Adipocyte (in vitro differentiated cells): Measurements from ENCODE around the gene CPAMD8.
"Not testable (repeated sequence)": the region's sequence is repeated elsewhere in the genome, so short reads cannot be mapped to it uniquely, and the experiment has no call there.

Source experiments
- DNase-seq: peaks from one replicate; pipeline ENCODE4 v3.0.0-alpha.2; 2015; ENCODE audit warnings: low read depth
- H3K27me3 ChIP-seq: replicated peaks from 2 replicates; pipeline ENCODE4 v1.7.0; 2013; ENCODE audit warnings: mild to moderate bottlenecking, low read length, moderate library complexity; ENCODE audit not compliant: control insufficient read depth, insufficient read depth
- H3K36me3 ChIP-seq: 2 replicates; pipeline ENCODE4 v1.7.0; 2013; ENCODE audit warnings: low read length, mild to moderate bottlenecking, moderate library complexity; ENCODE audit not compliant: control insufficient read depth, insufficient read depth, severe bottlenecking
- H3K4me1 ChIP-seq: 2 replicates; pipeline ENCODE4 v1.7.0; 2013; ENCODE audit warnings: mild to moderate bottlenecking, low read length, moderate library complexity; ENCODE audit not compliant: control insufficient read depth, insufficient read depth
- H3K4me3 ChIP-seq: 2 replicates; pipeline ENCODE4 v1.7.0; 2013; ENCODE audit warnings: mild to moderate bottlenecking, low read length, moderate library complexity
- H3K9ac ChIP-seq: 2 replicates; pipeline ENCODE4 v1.7.0; 2013; ENCODE audit warnings: mild to moderate bottlenecking, low read length, moderate library complexity
- H3K9me3 ChIP-seq: 2 replicates; pipeline ENCODE4 v1.7.0; 2013; ENCODE audit warnings: mild to moderate bottlenecking, low read length, moderate library complexity; ENCODE audit not compliant: control insufficient read depth

CPAMD8 gene

DNA sequence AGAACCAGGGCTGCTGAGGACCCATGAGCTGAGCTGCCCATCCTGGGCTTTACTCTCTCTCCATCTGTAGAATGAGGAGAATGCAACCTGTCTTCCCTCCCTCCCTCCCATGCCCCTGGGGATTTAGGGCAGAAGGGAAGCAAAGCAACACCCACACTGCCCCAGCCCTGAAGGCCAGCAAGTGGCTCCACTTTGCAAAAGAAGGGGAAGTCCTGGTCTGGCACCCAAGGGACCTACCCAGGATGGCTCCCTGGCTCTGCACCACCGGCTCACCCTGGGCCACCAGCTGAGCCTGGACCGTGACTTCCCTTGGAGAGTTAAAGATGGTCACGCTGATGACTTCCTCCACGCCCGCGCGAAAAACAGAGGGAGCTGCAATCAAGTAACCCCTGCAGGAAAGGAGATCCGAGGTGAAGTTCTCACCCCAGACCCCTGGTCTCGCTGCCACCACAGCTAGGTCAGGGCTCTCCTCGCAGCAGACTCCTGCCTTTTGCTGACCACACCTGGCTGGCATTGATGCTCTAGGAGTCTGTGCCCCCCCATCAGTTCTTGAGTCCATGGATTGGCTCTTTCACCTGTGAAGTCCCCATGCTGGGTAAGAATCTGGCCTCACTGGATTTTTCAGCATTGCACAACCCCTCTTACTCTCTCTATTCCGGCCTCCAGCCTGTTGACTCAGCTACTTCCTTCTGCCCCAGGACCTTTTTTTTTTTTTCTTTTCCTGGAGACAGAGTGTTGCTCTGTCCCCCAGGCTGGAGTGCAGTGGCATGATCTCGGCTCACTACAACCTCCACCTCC is 4.6 kb downstream of the CPAMD8 start:
- H3K27me3 ChIP-seq: peaks cover 23% of the 10 kb centered on the region
- DNase-seq: peak; percentile 6
- no peaks in the 10 kb centered on the region for H3K36me3 ChIP-seq
- H3K4me3 ChIP-seq: no peak overlapping the region
- H3K4me1 ChIP-seq: peaks cover 8% of the 10 kb centered on the region
- no peak overlapping the region for H3K9ac ChIP-seq
- H3K9me3 ChIP-seq: peaks cover 19% of the 10 kb centered on the region

DNA sequence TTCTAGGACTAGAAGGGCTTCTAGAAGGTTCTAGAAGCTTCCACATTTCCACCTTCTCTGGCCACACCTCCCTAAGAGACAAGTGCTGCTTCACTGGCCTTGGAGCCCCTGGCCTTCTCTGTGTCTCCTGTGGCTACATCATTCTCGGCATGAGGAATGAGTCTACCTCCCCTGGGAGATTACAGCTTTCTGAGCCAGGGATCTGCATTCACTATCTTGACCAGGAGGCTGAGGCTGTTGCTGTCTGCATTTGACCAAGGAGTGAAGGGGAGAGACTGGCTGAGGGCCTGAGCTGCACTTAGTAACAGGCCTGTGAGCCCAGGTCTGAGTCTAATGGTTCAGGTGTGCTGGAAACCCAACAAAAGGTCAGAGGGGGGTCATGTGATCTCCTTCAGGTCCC is 5.3 kb downstream of the CPAMD8 start:
- H3K4me3 ChIP-seq: no peak overlapping the region
- H3K9ac ChIP-seq: no peak overlapping the region
- H3K9me3 ChIP-seq: peaks cover 19% of the 10 kb centered on the region
- DNase-seq: no peak
- H3K36me3 ChIP-seq: no peaks in the 10 kb centered on the region
- H3K27me3 ChIP-seq: peaks cover 25% of the 10 kb centered on the region
- peaks cover 8% of the 10 kb centered on the region for H3K4me1 ChIP-seq

DNA sequence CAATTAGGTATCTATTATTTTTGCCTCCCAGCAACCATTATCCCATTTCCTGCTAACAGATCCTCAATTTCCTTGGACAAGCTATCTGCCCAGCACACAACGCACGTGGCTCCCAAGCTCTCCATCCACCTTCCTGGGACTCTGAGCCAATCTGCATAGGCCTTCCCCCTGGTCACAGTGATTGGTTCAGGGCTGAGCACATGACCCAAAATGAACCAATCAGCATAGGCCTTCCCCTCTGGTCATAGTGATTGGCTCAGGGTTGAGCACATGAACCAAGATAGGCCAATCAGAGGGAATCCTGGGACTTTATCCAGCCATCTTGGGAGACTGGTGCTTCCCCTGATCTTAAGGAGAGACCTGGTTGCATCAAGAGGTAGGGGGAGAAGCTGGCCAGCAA is 5.8 kb downstream of the CPAMD8 start:
- no peak overlapping the region for H3K4me3 ChIP-seq
- DNase-seq: no peak
- peaks cover 19% of the 10 kb centered on the region for H3K9me3 ChIP-seq
- H3K9ac ChIP-seq: no peak overlapping the region
- no peaks in the 10 kb centered on the region for H3K36me3 ChIP-seq
- peaks cover 8% of the 10 kb centered on the region for H3K4me1 ChIP-seq
- H3K27me3 ChIP-seq: peaks cover 26% of the 10 kb centered on the region

DNA sequence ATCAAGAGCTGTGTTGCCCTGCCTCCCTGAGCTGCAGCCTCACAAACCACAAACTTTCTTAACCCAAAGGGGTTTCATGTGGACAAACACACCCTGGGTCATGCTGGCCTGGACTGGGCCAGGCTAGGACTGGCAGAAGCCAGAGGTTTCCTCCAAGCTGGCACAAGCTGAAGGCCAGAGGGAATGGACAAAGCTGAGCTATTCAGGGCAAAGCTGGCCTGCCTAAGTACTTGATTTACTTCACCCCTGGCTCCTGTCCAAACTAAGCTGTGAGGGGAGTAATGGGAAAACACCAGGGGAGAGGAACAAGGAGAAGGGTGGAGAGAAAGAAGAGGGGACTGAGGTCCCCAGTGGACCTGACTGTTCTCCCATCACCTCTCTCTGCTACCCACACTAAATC is 6.2 kb downstream of the CPAMD8 start:
- H3K4me3 ChIP-seq: no peak overlapping the region
- peaks cover 19% of the 10 kb centered on the region for H3K9me3 ChIP-seq
- peaks cover 26% of the 10 kb centered on the region for H3K27me3 ChIP-seq
- DNase-seq: no peak
- no peak overlapping the region for H3K9ac ChIP-seq
- no peaks in the 10 kb centered on the region for H3K36me3 ChIP-seq
- peaks cover 8% of the 10 kb centered on the region for H3K4me1 ChIP-seq

DNA sequence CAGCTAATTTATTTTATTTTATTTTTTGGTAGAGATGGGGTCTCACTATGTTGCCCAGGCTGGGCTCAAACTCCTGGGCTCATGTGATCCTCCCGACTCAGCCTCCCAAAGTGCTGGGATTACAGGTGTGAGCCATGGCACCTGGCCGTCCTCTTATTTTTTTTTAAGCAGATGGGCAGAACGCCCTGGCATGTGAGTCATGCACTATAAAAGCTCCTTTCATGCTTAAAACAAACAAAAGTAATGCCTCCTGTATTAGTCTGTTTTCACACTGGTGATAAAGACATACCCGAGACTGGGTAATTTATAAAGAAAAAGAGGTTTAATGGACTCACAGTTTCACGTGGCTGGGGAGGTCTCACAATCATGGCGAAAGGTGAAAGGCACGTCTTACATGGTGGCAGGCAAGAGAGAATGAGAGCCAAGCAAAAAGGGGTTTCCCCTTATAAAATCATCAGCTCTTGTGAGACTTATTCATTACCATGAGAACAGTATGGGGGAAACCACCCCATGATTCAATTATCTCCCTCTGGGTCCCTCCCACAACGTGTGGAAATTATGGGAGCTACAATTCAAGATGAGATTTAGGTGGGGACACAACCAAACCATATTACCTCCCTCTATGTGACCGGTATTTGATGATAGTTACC is 12.3 kb downstream of the CPAMD8 start:
- not testable (repeated sequence) for H3K9ac ChIP-seq, DNase-seq, H3K36me3 ChIP-seq, H3K4me1 ChIP-seq, H3K4me3 ChIP-seq, H3K9me3 ChIP-seq
- H3K27me3 ChIP-seq: peaks cover 10% of the 10 kb centered on the region

DNA sequence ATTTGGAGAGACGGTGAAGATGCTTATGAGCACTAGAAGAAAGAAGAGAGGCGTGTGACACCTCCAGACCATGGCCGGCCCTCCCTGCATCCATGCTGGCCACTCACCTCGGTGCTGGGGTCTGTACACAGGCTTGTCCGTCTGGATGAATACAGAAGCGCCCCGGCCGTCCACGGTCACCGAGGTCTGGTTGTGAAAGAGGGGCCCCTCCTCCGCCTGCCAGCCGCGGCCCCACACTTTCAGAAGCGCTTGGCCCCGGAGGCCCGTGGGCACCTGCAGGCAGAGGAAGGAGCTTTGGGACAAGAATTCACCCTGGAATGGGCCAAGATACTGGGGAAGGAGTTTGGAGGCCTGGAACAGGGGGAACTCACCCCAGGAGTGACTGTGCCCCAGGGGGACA is 15.1 kb downstream of the CPAMD8 start:
- no peaks in the 10 kb centered on the region for H3K36me3 ChIP-seq
- DNase-seq: no peak
- H3K4me3 ChIP-seq: no peak overlapping the region
- no peak overlapping the region for H3K9ac ChIP-seq
- H3K9me3 ChIP-seq: peaks cover 5% of the 10 kb centered on the region
- H3K27me3 ChIP-seq: peaks cover 25% of the 10 kb centered on the region
- no peaks in the 10 kb centered on the region for H3K4me1 ChIP-seq

DNA sequence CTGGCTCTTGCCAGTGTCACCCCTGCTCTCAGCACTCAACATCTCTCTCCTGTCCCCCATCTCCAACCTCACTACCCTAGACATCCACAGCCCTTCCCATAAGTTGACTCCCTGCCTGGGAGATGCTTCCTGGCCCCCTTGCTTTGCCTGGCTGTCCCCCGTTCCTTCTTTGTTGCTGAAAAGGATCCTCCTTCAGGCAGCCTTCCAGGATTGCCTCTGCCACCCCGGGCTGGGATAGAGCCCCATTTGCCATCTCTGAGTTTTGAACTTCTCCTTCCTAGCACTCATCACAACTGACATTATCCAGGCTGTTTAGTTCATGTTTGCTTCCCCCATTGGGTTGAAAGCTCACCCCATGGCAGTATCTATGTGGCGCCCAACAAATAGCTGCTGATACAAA is 20.0 kb downstream of the CPAMD8 start:
- Histone ChIP-seq H3K9ac (no peak overlapping the region), H3K27me3 (peaks cover 26% of the 10 kb centered on the region), H3K36me3 (no peaks in the 10 kb centered on the region), H3K9me3 (peaks cover 5% of the 10 kb centered on the region), H3K4me3 (no peak overlapping the region), H3K4me1 (no peaks in the 10 kb centered on the region)
- no peak for DNase-seq

DNA sequence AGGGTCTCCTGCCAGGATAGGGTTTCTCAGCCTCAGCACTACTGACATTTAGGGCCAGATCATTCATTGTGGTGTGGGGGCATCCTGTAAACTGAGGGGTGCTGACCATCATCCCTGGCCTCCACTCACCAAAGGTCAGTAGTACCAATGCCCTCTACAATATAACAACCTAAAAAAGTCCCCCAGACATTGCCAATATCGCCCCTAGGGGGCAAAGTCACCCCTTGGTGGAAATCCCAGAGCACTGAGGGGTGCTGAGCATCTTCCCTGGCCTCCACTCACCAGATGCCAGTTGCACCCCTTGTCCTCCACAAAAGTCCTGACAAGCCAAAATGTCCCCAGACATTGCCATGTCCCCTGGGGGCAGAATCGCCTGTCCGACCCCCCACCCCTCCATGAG is 21.6 kb downstream of the CPAMD8 start:
- Histone ChIP-seq H3K36me3 (no peaks in the 10 kb centered on the region), H3K9ac (no peak overlapping the region), H3K4me3 (no peak overlapping the region), H3K4me1 (no peaks in the 10 kb centered on the region), H3K9me3 (peaks cover 5% of the 10 kb centered on the region), H3K27me3 (peaks cover 37% of the 10 kb centered on the region)
- no peak for DNase-seq

DNA sequence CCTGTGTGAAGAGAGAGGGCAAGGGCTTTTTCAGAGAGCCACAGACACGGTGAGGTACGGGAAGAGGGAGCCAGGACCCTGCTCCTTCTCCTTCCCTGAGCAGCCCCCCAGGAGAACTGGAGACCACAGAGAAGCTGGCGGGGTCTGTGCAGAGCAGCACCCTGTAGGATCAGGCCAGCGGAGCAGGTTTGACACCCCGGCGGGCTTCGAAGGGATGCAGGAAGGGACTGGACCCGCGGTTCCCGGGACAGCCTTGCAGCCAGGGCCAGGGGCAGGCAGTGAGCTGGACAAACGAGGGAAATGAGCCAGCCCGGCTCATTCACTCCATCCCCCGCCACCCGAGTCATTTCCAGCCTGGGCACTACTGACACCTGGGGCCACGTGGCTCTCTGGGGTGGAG is 22.2 kb downstream of the CPAMD8 start:
- no peaks in the 10 kb centered on the region for H3K4me1 ChIP-seq
- no peak overlapping the region for H3K9ac ChIP-seq
- DNase-seq: no peak
- H3K36me3 ChIP-seq: no peaks in the 10 kb centered on the region
- H3K9me3 ChIP-seq: no peaks in the 10 kb centered on the region
- H3K4me3 ChIP-seq: no peak overlapping the region
- peaks cover 37% of the 10 kb centered on the region for H3K27me3 ChIP-seq

DNA sequence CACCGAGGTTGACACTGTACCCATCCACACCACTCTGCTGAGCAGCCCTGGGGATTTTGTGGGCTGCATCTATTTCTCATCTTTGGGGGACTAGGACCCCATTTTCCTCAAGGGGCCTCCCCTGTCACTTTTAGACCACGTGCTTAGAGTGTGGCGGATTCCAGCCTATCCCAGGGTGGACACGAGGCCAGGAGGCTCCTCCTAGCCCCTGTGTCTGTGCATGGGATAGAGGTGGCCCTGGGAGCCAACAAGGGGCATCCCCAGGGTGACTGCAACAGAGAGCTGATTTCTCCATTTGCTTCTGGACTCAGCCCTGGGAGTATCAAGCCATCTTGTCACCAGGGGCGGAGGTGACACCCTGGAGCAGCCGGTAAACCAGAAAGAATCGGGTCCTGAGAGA is 24.2 kb downstream of the CPAMD8 start:
- peaks cover 7% of the 10 kb centered on the region for H3K9me3 ChIP-seq
- DNase-seq: no peak
- no peak overlapping the region for H3K9ac ChIP-seq
- no peak overlapping the region for H3K4me3 ChIP-seq
- H3K4me1 ChIP-seq: no peaks in the 10 kb centered on the region
- no peaks in the 10 kb centered on the region for H3K36me3 ChIP-seq
- H3K27me3 ChIP-seq: peaks cover 29% of the 10 kb centered on the region

DNA sequence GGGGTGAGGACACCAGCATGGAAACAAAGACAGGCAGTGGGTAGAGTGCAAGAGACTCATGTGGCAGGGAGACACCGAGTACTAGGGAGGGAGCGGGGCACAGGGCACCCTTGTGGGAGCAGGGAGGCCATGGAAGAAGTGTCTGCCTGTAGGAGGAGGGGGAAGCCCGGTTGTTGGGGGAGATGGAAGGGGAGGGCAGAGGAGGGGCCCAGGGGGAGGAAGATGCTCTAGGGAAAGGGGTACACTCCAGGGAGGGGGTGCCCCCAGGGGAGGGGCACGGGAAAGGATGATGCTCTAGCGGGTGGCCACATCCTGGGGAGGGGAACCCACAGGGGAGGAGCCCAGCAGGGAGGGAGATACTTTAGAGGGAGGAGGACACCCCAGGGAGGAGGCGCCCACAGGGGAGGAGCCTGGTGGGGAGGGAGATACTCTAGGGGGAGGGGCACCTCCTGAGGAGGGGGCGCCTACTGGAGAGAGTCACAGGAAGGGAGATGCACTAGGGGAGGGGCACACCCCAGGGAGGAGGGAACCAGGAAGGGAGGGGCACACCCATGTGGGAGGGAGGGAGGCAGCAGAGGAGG is 24.9 kb downstream of the CPAMD8 start:
- no peak overlapping the region for H3K9ac ChIP-seq
- no peaks in the 10 kb centered on the region for H3K36me3 ChIP-seq
- H3K9me3 ChIP-seq: peaks cover 7% of the 10 kb centered on the region
- DNase-seq: no peak
- H3K27me3 ChIP-seq: peaks cover 24% of the 10 kb centered on the region
- no peaks in the 10 kb centered on the region for H3K4me1 ChIP-seq
- no peak overlapping the region for H3K4me3 ChIP-seq
